ENCODE measurements around the gene DOP1B. TPM values are rescaled to one million over a fixed set of nuclear protein-coding genes. Genes with fewer than 3 reads are reported as not detected.
A peak's percentile ranks its signal among the peaks of the same experiment; 100 is the strongest.

DOP1B gene
- total RNA-seq, 2 experiments from 2014 or later = 4.2 to 9.2 TPM

GRCh38 chr21:36111238-36111637 lies 45.4 kb upstream of the DOP1B start:
- no peak for TF ChIP-seq CTCF (conservative IDR thresholded peaks at IDR 0.05; ENCODE audit: low read length)
- TF ChIP-seq EZH2phosphoT487 (IDR thresholded peaks at IDR 0.05; ENCODE audit: borderline replicate concordance, low read depth, low read length) = no peak
- Histone ChIP-seq H2AFZ (ENCODE audit: low read length) (no peak overlapping the region), H3K9me3 (ENCODE audit: low read length) (no peaks in the 10 kb centered on the region), H3K4me3 (ENCODE audit: low read depth, low read length, poor library complexity, severe bottlenecking) (no peak overlapping the region), H3K4me2 (ENCODE audit: low read length) (no peak overlapping the region), H3K36me3 (ENCODE audit: insufficient read depth, low read length) (no peaks in the 10 kb centered on the region), H3K79me2 (ENCODE audit: insufficient read depth, low read depth, low read length) (no peaks in the 10 kb centered on the region), H4K20me1 (ENCODE audit: insufficient read depth, low read length) (no peaks in the 10 kb centered on the region), H3K27ac (ENCODE audit: low read depth, low read length, poor library complexity, severe bottlenecking) (no peak overlapping the region), H3K4me1 (ENCODE audit: insufficient read depth, low read length, poor library complexity, severe bottlenecking) (peaks cover 13% of the 10 kb centered on the region), H3K9me2 (ENCODE audit: insufficient read depth, low read length) (no peaks in the 10 kb centered on the region)
- intact Hi-C loops (cut with micrococcal nuclease; ENCODE audit: unreplicated experiment) = loop anchor here (5.0 to 10.0 kb wide), 2 partner anchors 176 to 709 kb away; no protein-coding TSS in a partner anchor
- DNase-seq (ENCODE audit: low spot score) = no peak
- CTCF ChIA-PET (ENCODE audit: unreplicated experiment) = no interaction called here
- POLR2A ChIA-PET = no interaction called here
- no TSS peak for BruUV-seq (replicated peaks)

- Histone ChIP-seq H3K79me2 (ENCODE audit: insufficient read depth, low read depth, low read length) (no peaks in the 10 kb centered on the region), H3K4me1 (ENCODE audit: insufficient read depth, low read length, poor library complexity, severe bottlenecking) (peaks cover 13% of the 10 kb centered on the region), H3K9me3 (ENCODE audit: low read length) (no peaks in the 10 kb centered on the region), H3K36me3 (ENCODE audit: insufficient read depth, low read length) (no peaks in the 10 kb centered on the region), H3K9me2 (ENCODE audit: insufficient read depth, low read length) (no peaks in the 10 kb centered on the region), H2AFZ (ENCODE audit: low read length) (peak overlapping the region; percentile 93), H3K27ac (ENCODE audit: low read depth, low read length, poor library complexity, severe bottlenecking) (no peak overlapping the region), H3K4me3 (ENCODE audit: low read depth, low read length, poor library complexity, severe bottlenecking) (no peak overlapping the region), H3K4me2 (ENCODE audit: low read length) (peak overlapping the region; percentile 73; the same call in 1 of the 2 replicates), H4K20me1 (ENCODE audit: insufficient read depth, low read length) (no peaks in the 10 kb centered on the region)
- BruUV-seq (replicated peaks) = no TSS peak
- TF ChIP-seq EZH2phosphoT487 (IDR thresholded peaks at IDR 0.05; ENCODE audit: borderline replicate concordance, low read depth, low read length) (no peak), CTCF (conservative IDR thresholded peaks at IDR 0.05; ENCODE audit: low read length) (no peak)
- ChIA-PET POLR2A (interaction anchor here (0.6 to 1.6 kb wide), 7 partner anchors 8 to 282 kb away, joined by 3 to 5 read pairs (median 4); partner anchors contain the start of gene SETD4), CTCF (ENCODE audit: unreplicated experiment) (interaction anchor here (0.7 to 1.0 kb wide), 2 partner anchors 17 to 85 kb away, joined by 3 to 4 read pairs; no protein-coding TSS in a partner anchor)
- DNase-seq (ENCODE audit: low spot score) = no peak
- intact Hi-C loops (cut with micrococcal nuclease; ENCODE audit: unreplicated experiment) = loop anchor here (1.0 to 10.0 kb wide), 3 partner anchors 86 to 712 kb away; no protein-coding TSS in a partner anchor
Measured at GRCh38 chr21:36113647-36114428, 42.8 kb upstream of the DOP1B start.

Data from OCI-LY7 (cell line).